Stimulated activated CD8-positive, alpha-beta memory T cell treated with anti-CD3 and anti-CD28 coated beads, Interleukin-4, amount 100 ng/mL, for 48 hours (primary cell): ENCODE measurements around the gene IPP.
"Not testable (repeated sequence)": the region's sequence is repeated elsewhere in the genome, so short reads cannot be mapped to it uniquely, and the experiment has no call there.

Source experiments
- DNase-seq: peaks from one replicate; pipeline ENCODE4 v3.0.0-alpha.2; 2020

Gene IPP

GRCh38 chr1:45739137-45739536 is 11.3 kb downstream of the IPP start:
- DNase-seq: no peak

DNA sequence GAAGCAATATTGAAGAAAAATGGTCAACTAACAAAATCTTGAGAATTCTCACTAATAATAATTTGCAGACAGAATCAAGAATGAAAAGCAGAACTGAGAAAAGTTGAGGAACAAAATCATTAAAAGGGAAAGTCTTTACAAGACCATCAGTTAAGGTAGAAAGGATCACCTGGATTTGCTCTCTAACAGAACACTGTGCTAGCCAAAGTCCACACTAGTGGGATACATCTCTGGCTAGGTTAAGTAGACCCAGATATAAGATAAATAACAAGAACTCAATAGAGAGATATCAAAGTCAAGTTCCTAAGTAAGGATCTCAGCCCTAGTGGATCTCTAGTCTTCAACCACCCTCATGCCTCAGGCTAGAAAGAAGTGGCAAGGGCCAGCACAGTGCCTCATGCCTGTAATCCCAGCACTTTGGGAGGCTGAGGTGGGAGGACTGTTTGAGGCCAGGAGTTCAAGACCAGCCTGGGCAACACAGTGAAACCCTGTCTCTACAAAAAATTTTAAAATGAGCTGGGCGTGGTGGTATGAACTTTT is 19.6 kb downstream of the IPP start:
- DNase-seq: no peak

DNA sequence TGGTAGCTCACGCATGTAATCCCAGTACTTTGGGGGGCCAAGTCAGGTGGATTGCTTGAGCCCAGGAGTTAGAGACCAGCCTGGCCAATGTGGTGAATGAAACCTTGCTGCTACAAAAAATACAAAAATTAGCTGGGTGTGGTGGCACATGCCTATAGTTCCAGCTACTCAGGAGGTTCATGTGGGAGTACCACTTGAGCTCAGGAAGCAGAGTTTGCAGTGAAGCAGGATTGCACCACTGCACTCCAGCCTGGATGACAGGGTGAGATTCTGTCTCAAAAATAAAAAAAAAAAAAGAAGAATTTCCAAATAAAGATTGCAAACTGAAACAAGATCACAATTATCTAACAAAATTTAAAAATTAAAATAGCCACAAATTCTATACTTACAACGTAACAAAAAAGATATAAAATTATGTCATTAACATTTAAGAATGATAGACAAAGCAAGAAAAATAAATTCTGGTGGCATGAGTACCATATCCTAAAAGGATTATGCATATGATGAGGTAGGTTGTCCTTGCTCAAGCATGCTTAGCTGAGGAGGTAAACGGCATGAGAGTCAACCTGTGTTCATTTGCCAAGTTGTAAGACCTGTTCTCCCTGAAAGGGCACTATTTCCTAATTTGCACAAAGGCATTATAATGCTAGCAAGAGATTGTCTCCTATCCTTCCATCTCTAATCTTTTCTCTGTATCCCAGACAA is 20.2 kb downstream of the IPP start:
- no peak for DNase-seq

DNA sequence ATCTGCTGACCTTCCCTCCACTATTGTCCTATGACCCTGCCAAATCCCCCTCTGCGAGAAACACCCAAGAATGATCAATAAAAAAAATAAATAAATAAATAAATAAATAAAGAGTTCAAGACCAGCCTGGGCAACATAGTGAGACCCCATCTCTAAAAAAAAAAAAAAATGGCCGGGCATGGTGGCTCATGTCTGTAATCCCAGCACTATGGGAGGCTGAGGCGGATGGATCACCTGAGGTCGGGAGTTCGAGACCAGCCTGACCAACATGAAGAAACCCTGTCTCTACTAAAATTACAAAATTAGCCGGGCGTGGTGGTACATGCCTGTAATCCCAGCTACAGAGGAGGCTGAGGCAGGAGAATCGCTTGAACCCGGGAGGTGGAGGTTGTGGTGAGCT is 24.4 kb downstream of the IPP start:
- DNase-seq: not testable (repeated sequence)

DNA sequence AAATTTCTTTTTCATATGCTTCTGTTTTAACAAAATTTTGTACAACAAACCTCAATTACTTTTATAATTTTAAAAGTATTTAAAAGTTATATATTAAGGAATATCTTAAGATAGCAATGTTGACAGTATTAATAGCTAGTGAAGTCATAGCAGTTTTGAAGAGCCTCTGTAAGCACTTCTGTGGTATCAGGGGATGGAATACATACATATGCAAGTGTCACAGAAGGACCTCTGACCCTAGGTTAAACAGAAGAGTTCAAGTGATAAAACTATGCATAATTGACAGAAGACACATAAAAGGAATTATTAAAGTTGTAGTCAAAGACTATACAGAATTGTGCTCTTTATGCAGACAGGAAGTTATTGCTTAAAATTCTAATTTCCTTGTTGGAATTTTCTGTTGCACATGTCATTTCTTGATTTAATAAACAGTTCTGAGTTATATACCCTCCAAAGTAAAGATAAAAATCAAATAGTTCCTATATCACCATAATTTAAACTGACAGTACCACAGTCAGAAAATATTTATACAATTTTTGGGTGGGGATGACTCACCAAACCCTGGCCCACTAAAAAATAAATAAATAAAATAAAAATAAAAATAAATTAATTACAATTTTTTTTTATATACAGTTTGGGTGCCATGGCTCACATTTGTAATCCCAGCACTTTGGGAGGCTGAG is 27.1 kb downstream of the IPP start:
- DNase-seq: no peak

DNA sequence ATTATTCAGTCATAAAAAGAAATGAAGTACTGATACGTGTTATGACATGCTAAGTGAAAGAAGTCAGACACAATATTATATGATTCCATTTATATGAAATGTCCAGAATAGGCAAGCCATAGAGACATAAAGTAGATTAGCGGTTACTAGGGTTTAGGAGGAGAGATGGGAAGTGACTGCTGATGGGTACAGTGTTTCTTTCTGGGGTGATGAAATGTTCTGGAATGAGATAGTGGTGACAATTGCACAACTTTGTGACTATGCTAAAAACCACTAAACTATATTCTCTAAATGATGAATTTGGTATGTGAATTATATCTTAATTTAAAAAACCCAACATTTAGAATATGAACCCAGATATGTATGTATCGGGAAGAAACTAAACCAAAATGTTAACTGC is 27.6 kb downstream of the IPP start:
- no peak for DNase-seq

GRCh38 chr1:45721207-45721606 is 29.2 kb downstream of the IPP start:
- DNase-seq: no peak

GRCh38 chr1:45718289-45718688 is 32.2 kb downstream of the IPP start:
- no peak for DNase-seq

- not testable (repeated sequence) for DNase-seq
Observed at GRCh38 chr1:45717386-45717785, 33.1 kb downstream of the IPP start.

DNA sequence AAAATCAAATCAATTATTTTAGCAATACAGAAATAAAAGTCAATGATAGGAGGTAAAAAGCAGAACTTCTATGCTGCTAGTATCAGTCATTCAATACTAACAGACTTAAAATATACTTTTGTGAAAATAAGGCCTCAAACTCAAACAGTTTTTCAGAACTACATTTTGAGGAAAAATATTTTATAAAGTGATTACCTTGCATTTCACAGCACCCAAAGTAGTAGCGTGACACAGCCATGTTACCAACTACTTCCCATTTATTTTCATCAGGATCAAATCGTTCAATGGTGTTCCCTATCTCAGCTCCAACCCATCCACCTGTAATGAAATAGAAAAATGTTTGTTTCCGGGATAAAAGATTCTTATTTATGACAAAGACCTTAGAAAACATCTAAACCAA is 33.8 kb downstream of the IPP start:
- DNase-seq: no peak

DNA sequence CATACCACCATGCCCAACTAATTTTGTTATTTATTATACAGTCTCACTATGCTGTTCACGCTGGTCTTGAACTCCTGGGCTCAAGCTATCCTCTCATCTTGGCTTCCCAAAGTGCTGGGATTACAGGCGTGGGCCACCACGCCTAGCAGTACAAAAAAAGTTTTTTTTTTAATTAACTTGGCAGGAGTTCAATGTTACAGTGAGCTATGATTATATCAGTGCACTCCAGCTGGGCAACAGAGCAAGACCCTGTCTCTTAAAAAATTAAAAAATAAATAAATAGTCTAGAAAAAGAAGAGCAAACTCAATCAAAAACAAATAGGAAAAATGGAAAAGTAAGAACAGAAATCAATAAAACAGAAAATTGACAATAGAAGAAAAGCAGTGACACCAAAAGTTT is 36.7 kb downstream of the IPP start:
- no peak for DNase-seq

GRCh38 chr1:45704637-45705036 is 45.8 kb downstream of the IPP start:
- no peak for DNase-seq

GRCh38 chr1:45694823-45695222 is 55.6 kb downstream of the IPP start:
- no peak for DNase-seq

- DNase-seq: not testable (repeated sequence)
Observed at GRCh38 chr1:45693811-45694210, 56.6 kb downstream of the IPP start.

- DNase-seq: peak; percentile 85
Observed at GRCh38 chr1:45687754-45688740, 62.4 kb downstream of the IPP start, which contains the start of gene TMEM69. Gene TMEM69, plus strand, starts transcription at chr1:45688181. Its CDS starts 2,888 bp downstream, at chr1:45691069.

- DNase-seq: peak; percentile 95
Observed at GRCh38 chr1:45687014-45687753, 63.3 kb downstream of the IPP start.

DNA sequence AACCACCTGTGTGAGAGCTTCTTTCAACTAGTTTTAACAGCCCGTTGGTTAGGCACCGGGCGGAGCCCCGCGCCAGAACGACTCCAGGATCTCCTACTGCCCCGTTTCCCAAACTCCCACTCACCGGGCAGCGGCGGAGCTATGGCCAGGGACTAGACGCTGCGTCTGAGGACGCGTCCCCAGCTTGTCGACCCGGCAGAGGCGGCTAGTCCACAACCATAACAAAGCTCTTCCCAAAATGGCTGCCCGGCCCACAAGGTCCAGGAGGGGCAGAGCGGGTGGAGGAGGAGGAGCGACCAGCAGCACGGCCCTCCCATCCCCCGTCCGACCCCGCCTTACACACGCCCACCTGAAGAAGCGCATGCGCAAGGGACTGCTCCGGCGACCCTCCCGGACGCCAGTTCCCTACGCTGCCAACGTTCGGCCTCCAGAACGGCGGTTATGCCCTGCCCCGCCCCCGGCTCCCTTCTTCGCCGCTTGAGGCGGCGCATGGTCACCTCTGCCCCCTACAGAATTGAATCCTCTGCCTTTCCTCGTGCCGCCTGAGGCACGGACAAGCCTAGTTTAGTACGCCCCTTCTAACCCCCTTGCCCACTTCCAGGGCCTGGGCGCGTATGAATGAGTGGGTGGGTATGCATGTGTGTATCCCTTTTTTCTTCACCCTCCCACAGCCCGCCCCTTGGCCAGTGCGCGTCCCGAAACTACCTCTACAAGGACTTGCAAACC is 64.0 kb downstream of the IPP start, which contains the start of gene GPBP1L1:
GPBP1L1 (minus strand) TSS at position 246 of the 726 bp plus-strand sequence. CDS start 27,446 bp downstream, outside the sequence.
- peak; percentile 99 for DNase-seq

DNA sequence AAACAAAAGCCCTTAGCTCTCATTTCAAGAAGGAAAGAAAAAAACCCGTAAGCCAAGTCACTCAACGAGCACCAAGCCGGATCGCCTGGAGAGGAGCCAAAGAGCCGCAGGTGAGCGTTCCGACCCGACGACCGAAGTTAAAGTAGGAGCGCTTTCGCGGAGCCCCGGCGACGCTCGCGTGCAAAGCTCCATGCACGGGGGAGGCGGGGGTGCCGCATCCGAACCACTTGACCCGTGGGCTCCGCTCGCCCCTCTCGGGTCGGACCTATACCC is 64.5 kb downstream of the IPP start:
- DNase-seq: peak; percentile 71

GRCh38 chr1:45685308-45686014 is 65.0 kb downstream of the IPP start:
- no peak for DNase-seq

DNA sequence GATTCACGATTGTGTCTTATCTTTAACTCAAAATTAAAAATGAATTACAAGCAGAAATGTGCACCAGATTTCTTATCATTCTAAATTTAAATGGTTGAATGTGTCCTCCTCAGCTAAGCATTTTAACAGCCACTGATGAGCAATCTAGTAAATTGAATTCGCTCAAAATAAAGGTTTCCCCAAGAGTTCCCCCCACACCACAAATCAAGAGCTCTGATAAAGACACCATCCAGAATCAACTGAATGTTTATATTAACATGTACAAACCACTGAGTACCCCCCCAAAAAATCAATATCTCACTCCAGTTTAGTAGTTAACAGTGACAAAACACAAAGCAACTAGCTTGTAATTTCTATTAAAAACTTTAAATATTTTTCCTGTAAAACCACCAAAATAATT is 66.1 kb downstream of the IPP start:
- no peak for DNase-seq

DNA sequence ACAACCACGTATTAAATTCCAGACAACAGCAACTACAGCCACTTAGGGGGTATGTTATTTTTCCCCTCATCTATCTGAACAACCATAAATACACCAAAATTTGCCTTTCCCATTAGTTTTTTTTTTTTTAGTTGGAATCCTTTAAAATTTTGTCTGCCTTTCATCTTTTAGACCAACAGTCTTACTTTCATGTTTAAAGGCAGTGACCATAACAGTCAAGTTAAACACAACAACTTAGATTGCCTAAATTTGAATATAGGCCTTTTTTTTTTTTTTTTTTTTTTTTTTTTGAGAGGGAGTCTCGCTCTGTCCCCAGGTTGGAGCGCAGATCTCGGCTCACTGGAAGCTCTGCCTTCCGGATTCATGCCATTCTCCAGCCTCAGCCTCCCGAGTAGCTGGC is 67.5 kb downstream of the IPP start:
- DNase-seq: no peak
